Activated CD4-positive, alpha-beta memory T cell treated with anti-CD3 and anti-CD28 coated beads for 36 hours (primary cell): ENCODE measurements around the gene HRH2. TPM values are rescaled to one million over a fixed set of nuclear protein-coding genes. Genes with fewer than 3 reads are reported as not detected.
"Not testable (repeated sequence)": the region's sequence is repeated elsewhere in the genome, so short reads cannot be mapped to it uniquely, and the experiment has no call there.

Source experiments
- CTCF ChIA-PET: fragments of 350-600 bp; sonication (Branson Sonifier 250); formaldehyde crosslinking; loops from one replicate; lab custom pipeline; 2021; ENCODE audit warnings: antibody characterized with exemption, inconsistent platforms; lab: Charles Lee
- POLR2A ChIA-PET: fragments of 350-600 bp; sonication (Branson Sonifier 250); formaldehyde crosslinking; loops from one replicate; lab custom pipeline; 2021; ENCODE audit warnings: antibody characterized with exemption; lab: Charles Lee
- DNase-seq: peaks from one replicate; pipeline ENCODE4 v3.0.0-alpha.2; 2020
- H3K27ac Mint-ChIP-seq: one replicate; pipeline ENCODE4 v1.8.0; 2021; ENCODE audit warnings: mixed read lengths
- H3K27me3 Mint-ChIP-seq: one replicate; pipeline ENCODE4 v1.8.0; 2021; ENCODE audit warnings: mixed read lengths
- H3K36me3 Mint-ChIP-seq: one replicate; pipeline ENCODE4 v1.8.0; 2021; ENCODE audit warnings: mixed read lengths
- H3K4me1 Mint-ChIP-seq: one replicate; pipeline ENCODE4 v1.8.0; 2021; ENCODE audit warnings: low read depth, mixed read lengths
- H3K4me3 Mint-ChIP-seq: one replicate; pipeline ENCODE4 v1.8.0; 2021; ENCODE audit warnings: mild to moderate bottlenecking, mixed read lengths
- H3K9me3 Mint-ChIP-seq: one replicate; pipeline ENCODE4 v1.8.0; 2021; ENCODE audit warnings: mixed read lengths
- intact Hi-C: fragments of 100-400 bp; cut with micrococcal nuclease; formaldehyde crosslinking; loops from one replicate; pipeline ENCODE4 v1.15.1; 2023
- total RNA-seq, 2 experiments: library from RNA; stranded (reverse); gene quantifications; one replicate each; pipeline ENCODE4 v1.2.3, GENCODE V29; 2021

Gene HRH2
- total RNA-seq, 2 experiments from 2014 or later = 11.6 to 11.8 TPM

DNA sequence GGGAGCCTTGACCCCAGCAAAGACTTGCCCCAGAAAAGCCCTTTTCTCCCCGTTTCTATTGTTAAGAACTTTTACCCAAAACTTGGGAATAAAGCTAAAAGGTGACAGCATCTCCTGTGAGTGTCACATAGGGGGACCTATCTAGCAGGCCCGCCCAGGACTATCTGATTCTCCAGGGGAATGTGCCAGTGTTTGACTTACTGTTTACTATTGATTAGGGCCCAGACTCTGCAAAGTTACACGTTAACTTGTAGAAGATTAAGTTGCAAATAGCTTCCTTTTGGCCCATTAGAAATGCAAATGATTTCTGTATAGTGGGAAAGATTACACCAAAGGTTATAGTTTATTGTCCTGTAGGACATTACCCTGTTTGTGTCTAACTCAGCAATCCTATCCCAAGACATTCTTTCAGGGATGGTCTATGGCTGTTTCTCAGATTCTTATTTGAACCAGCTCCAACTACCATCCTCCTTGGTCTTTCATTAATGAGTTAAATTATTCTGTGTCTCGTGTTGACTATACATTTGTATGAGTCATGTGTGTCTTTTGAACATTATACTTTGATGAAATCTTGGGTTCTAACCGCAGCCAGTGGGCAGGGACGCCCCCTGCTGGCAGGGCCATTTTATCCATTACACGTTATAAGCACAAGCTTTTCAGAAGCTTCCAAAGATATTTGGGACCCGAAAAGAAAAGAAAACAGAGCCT is 60.7 kb downstream of the HRH2 start:
- intact Hi-C loops = loop anchor here (2.0 kb wide), 1 partner anchor 184 kb away; no protein-coding TSS in a partner anchor
- ChIA-PET POLR2A (interaction anchor here (1.2 kb wide), 1 partner anchor 185 kb away, joined by 3 read pairs; no protein-coding TSS in a partner anchor), CTCF (interaction anchor here (0.6 to 3.5 kb wide), 28 partner anchors 8 to 254 kb away, joined by 3 to 179 read pairs (median 5); partner anchors contain the start of gene CPLX2)
- H3K27ac Mint-ChIP-seq = no peak overlapping the region
- no peak overlapping the region for H3K4me3 Mint-ChIP-seq
- peaks cover 4% of the 10 kb centered on the region for H3K4me1 Mint-ChIP-seq
- no peaks in the 10 kb centered on the region for H3K27me3 Mint-ChIP-seq
- peaks cover 32% of the 10 kb centered on the region for H3K9me3 Mint-ChIP-seq
- peak; percentile 84 for DNase-seq
- peaks cover 10% of the 10 kb centered on the region for H3K36me3 Mint-ChIP-seq

DNA sequence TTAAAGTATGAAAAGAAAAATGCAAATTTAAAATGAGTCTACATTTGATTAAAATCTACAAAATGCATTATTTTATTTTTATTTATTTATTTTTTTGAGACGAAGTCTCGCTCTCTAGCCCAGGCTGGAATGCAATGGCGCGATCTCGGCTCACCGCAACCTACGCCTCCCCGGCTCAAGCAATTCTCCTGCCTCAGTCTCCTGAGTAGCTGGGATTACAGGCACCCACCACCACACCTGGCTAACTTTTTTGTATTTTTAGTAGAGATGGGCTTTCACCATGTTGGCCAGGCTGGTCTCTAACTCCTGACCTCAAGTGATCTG is 61.2 kb downstream of the HRH2 start:
- intact Hi-C loops = loop anchor here (2.0 kb wide), 1 partner anchor 184 kb away; no protein-coding TSS in a partner anchor

DNA sequence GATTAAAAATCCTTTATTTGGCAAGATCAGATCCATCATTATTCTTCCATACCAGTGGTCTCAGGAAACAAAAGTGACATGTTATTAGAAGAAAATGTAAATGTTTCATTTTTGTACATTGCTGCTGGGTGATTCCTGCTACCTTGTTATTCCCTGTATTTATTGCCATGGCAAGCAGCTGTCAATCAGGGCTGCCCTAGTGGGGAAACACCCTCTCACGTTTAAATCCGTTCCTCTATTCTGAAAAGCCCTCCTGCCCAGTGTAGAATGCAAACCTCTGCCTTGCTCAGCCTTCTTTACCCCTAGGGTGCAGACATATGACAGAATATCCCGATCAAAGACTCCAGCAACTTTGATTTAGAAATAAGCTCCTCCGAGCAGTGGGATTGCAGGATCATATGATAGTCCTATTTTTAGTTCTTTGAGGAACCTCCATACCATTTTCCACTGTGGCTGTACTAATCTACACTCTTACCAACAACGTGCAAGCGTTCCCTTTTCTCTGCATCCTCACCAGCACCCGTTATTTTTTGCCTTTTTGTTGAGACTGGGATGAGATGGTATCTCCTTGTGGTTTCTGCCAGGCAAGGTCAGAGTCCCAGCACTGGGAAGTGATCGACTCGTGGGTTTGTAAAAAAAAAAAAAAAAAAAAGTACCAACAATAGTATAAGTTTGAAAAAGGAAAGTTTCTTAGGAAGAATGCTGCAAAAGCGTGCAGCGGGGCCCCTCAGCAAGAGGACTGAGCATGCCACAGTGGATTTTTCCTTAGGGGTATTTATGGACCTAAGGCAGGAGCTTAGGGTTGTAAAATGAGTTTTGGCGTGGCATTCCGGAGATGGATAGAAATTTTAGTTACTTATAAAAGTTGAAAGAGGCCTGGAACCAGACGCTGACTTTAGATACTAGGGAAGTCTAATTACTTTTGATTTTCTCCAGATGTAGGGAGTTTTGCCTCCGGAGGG is 66.7 kb downstream of the HRH2 start:
- H3K27me3 Mint-ChIP-seq = peaks cover 5% of the 10 kb centered on the region
- intact Hi-C loops = no loop called here
- no peak overlapping the region for H3K4me3 Mint-ChIP-seq
- ChIA-PET POLR2A (no interaction called here), CTCF (no interaction called here)
- H3K9me3 Mint-ChIP-seq = no peaks in the 10 kb centered on the region
- H3K36me3 Mint-ChIP-seq = no peaks in the 10 kb centered on the region
- H3K4me1 Mint-ChIP-seq = peaks cover 1% of the 10 kb centered on the region
- H3K27ac Mint-ChIP-seq = no peak overlapping the region
- no peak for DNase-seq

More for the DNA sequence above, 61.2 kb downstream of the HRH2 start:
- POLR2A ChIA-PET = interaction anchor here (1.2 kb wide), 1 partner anchor 185 kb away, joined by 3 read pairs; no protein-coding TSS in a partner anchor
- not testable (repeated sequence) for H3K27me3 Mint-ChIP-seq, H3K4me1 Mint-ChIP-seq, H3K4me3 Mint-ChIP-seq, H3K36me3 Mint-ChIP-seq, H3K27ac Mint-ChIP-seq, DNase-seq
- peaks cover 26% of the 10 kb centered on the region for H3K9me3 Mint-ChIP-seq
- CTCF ChIA-PET = interaction anchor here (0.5 to 3.5 kb wide), 23 partner anchors 9 to 255 kb away, joined by 3 to 179 read pairs (median 5); no protein-coding TSS in a partner anchor

GRCh38 chr5:175728316-175728715 is 70.4 kb downstream of the HRH2 start:
- intact Hi-C loops = no loop called here
- DNase-seq = no peak

DNA sequence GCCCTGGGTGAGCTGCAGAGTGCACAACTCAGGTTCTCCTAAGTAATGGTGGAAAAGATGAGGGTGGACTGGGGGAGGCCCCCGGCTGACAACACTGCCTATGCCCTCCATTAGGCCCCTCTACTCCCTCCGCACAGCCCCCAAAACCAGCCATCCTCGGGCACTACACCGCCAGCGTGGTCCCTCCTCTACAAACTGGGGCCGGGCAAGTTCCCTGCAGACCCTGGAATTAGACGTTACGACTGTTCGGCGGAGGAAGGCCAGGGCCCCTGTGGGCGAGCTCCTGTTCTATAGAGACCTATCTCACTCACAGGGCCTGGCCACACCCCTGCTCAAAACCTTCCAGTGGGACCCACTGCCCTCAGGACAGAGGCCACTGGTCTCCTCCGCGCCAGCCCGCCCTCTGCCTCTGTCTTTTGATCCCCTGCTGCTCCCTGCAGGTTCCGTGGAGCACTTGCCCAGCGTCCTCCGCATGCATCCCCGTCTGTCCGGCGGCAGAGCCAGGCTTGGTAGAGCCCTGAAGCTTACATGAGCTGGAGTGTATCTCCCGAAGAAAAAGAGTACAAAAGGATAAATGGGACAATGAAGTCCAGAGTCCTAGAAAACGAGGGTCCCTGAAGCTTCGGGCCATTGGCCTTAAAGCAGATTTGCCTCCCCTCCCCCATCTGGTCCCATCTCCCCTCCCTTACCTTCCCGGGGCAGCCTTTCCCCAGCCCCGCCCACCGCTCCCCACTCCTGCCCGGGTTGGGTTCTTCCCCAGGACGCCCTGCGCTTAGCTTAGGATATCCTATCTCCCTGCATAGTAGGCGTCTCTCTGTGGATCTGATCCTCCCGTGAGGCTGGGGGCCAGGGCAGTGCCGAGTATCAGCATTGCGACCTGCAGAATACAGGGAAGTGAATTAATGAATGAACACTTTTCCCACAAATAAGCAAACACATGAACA is 71.3 kb downstream of the HRH2 start:
- POLR2A ChIA-PET = no interaction called here
- H3K4me3 Mint-ChIP-seq = no peak overlapping the region
- peaks cover 19% of the 10 kb centered on the region for H3K27me3 Mint-ChIP-seq
- no peak for DNase-seq
- peaks cover 7% of the 10 kb centered on the region for H3K4me1 Mint-ChIP-seq
- CTCF ChIA-PET = interaction anchor here (0.6 to 6.2 kb wide), 42 partner anchors 11 to 932 kb away, joined by 3 to 69 read pairs (median 4); partner anchors contain the start of genes CPLX2 and KIAA1191
- H3K36me3 Mint-ChIP-seq = no peaks in the 10 kb centered on the region
- no peak overlapping the region for H3K27ac Mint-ChIP-seq
- H3K9me3 Mint-ChIP-seq = no peaks in the 10 kb centered on the region
- intact Hi-C loops = no loop called here

More at GRCh38 chr5:175728316-175728715, 70.4 kb downstream of the HRH2 start:
- CTCF ChIA-PET = interaction anchor here (1.4 to 6.2 kb wide), 4 partner anchors 10 to 195 kb away, joined by 5 to 69 read pairs (median 26); no protein-coding TSS in a partner anchor
- Mint-ChIP-seq H3K27ac (no peak overlapping the region), H3K36me3 (no peaks in the 10 kb centered on the region), H3K4me1 (peaks cover 7% of the 10 kb centered on the region), H3K9me3 (no peaks in the 10 kb centered on the region), H3K27me3 (peaks cover 14% of the 10 kb centered on the region), H3K4me3 (no peak overlapping the region)
- POLR2A ChIA-PET = no interaction called here

DNA sequence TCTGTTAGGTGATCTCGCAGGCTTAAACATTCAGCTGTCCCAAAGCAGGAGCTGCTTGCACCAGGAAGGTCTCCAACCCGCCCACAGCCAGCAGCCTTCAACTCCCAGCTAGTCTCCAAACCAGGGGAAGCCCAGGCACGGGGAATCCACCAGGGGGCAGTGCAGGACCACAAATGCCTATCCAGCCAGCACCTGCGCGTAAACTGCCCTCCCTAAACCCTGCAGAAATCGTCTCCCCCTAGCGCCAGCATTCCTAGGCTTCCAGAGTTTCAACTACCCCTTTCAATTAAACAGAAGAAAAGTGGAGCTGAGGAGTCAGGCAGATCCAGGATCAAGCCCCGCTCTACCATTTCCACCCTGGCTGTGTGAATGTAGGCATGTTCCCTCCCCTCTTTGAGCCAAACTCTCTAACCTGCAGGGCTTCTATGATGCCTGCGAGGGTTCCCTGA is 72.0 kb downstream of the HRH2 start:
- H3K27me3 Mint-ChIP-seq = peaks cover 20% of the 10 kb centered on the region
- peaks cover 7% of the 10 kb centered on the region for H3K4me1 Mint-ChIP-seq
- intact Hi-C loops = loop anchor here (2.0 kb wide), 1 partner anchor 143 kb away; no protein-coding TSS in a partner anchor
- DNase-seq = peak; percentile 94
- POLR2A ChIA-PET = no interaction called here
- no peak overlapping the region for H3K27ac Mint-ChIP-seq
- H3K9me3 Mint-ChIP-seq = no peaks in the 10 kb centered on the region
- no peak overlapping the region for H3K4me3 Mint-ChIP-seq
- no peaks in the 10 kb centered on the region for H3K36me3 Mint-ChIP-seq
- CTCF ChIA-PET = interaction anchor here (0.6 to 6.2 kb wide), 50 partner anchors 11 to 931 kb away, joined by 3 to 69 read pairs (median 4); partner anchors contain the start of genes CPLX2 and KIAA1191

- Mint-ChIP-seq H3K27me3 (peaks cover 20% of the 10 kb centered on the region), H3K4me3 (no peak overlapping the region), H3K36me3 (no peaks in the 10 kb centered on the region), H3K9me3 (no peaks in the 10 kb centered on the region), H3K27ac (no peak overlapping the region), H3K4me1 (peaks cover 7% of the 10 kb centered on the region)
- intact Hi-C loops = loop anchor here (2.0 kb wide), 1 partner anchor 142 kb away; no protein-coding TSS in a partner anchor
- ChIA-PET POLR2A (no interaction called here), CTCF (interaction anchor here (1.3 to 6.2 kb wide), 7 partner anchors 13 to 198 kb away, joined by 3 to 69 read pairs (median 5); partner anchors contain the start of gene CPLX2)
- DNase-seq = no peak
Observed at GRCh38 chr5:175731172-175731571, 73.3 kb downstream of the HRH2 start.

DNA sequence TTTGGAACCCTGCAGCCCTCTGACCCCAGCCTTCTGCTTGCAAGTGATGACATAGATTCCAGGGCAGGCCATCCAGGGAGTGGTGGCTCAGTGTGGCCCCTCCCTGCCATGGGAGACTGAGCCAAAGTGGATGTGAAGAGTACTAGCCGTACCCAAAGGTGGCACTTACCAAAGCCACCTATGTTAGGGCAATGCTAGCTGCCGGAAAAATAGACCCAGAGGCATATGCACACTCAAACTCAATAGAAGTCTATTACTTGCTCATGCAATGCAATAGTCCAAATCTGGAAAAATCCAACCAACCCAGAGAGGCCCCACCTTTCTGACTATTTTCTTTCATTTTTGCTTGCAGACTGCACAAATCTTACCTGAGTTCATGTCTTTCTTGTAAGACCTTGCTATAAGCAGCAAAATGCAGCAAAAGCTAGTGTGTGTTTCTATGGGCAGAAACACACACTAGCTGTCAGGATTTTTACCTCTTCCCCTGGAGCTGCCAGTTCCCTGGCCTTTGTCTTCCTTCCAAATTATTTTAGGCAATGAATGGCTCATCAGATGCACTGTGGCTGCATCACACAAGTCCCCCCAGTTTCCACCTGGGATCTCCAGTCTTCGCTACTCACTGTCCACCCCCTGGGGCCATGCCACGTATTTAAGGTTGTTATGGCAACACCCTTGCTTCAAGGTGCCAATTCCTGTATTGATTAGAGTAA is 74.0 kb downstream of the HRH2 start:
- H3K27me3 Mint-ChIP-seq = peaks cover 20% of the 10 kb centered on the region
- no peak overlapping the region for H3K4me3 Mint-ChIP-seq
- ChIA-PET POLR2A (no interaction called here), CTCF (interaction anchor here (0.6 to 2.2 kb wide), 2 partner anchors 13 to 203 kb away, joined by 6 to 10 read pairs; no protein-coding TSS in a partner anchor)
- intact Hi-C loops = loop anchor here (2.0 kb wide), 1 partner anchor 141 kb away; no protein-coding TSS in a partner anchor
- no peaks in the 10 kb centered on the region for H3K9me3 Mint-ChIP-seq
- peaks cover 7% of the 10 kb centered on the region for H3K4me1 Mint-ChIP-seq
- no peak for DNase-seq
- H3K36me3 Mint-ChIP-seq = no peaks in the 10 kb centered on the region
- no peak overlapping the region for H3K27ac Mint-ChIP-seq

GRCh38 chr5:175733017-175733416 is 75.1 kb downstream of the HRH2 start:
- ChIA-PET CTCF (interaction anchor here (0.6 to 2.2 kb wide), 2 partner anchors 15 to 183 kb away, joined by 3 to 10 read pairs; no protein-coding TSS in a partner anchor), POLR2A (no interaction called here)
- no peak for DNase-seq
- H3K36me3 Mint-ChIP-seq = no peaks in the 10 kb centered on the region
- H3K27me3 Mint-ChIP-seq = peaks cover 23% of the 10 kb centered on the region
- no peaks in the 10 kb centered on the region for H3K9me3 Mint-ChIP-seq
- intact Hi-C loops = no loop called here
- H3K27ac Mint-ChIP-seq = no peak overlapping the region
- peaks cover 7% of the 10 kb centered on the region for H3K4me1 Mint-ChIP-seq
- no peak overlapping the region for H3K4me3 Mint-ChIP-seq

DNA sequence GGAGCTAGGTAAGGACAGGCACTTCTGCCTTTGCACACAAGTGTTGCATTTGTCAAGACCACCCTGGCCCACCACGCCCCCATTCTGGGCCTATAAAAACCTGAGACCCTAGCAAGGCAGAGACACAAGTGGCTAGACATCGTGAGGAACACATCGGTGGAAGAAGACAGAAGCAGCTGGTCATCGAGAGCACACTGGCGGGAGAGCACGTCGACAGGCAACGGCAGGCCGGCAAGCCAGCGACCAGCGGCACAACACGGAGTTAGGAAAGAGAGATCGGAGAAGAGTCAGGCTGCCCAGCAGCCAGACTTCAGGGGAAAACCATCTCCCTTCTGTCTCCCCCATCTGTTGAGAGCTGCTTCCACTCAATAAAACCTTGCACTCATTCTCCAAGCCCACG is 76.1 kb downstream of the HRH2 start:
- ChIA-PET CTCF (interaction anchor here (2.2 kb wide), 1 partner anchor 16 kb away, joined by 10 read pairs; no protein-coding TSS in a partner anchor), POLR2A (no interaction called here)
- Mint-ChIP-seq H3K4me1 (peaks cover 7% of the 10 kb centered on the region), H3K27ac (no peak overlapping the region), H3K36me3 (no peaks in the 10 kb centered on the region), H3K27me3 (peaks cover 23% of the 10 kb centered on the region), H3K4me3 (no peak overlapping the region), H3K9me3 (no peaks in the 10 kb centered on the region)
- DNase-seq = no peak
- intact Hi-C loops = no loop called here
